ENCODE measurements around the gene FBLN2.

FBLN2 gene

DNA sequence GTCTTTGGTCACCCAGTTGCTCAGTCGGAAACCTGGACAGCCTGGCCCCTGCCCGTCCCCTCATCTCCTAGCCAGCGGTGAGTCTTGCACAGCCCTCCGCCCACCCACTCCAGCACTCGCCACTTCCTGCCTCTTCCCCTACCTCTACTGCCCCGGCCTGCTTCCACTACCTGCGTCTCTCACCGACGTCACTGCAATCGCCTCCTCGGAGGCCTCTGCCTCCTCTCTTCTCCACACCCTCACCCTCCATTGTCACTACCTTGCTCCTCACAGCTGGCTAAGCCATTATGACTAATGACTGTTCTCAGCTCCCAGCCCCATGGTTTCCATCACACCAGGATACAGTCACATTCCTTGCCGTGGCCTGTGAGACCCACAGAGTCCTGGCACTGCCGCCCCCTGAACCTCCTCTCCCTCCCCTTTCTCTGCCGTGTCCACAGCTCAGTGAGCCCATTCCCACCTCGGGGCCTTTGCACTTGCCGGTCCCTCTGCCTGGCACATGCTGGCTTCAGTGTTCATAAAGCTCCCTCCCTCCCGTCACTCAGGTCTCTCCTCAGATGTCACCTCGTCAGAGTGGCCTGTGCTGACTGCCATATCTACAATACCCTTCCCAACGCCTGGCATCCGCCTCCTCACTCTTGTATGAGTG, 104.8 kb downstream of the FBLN2 start:
- TF ChIP-seq CTCF (IDR thresholded peaks at IDR 0.05; ENCODE audit: extremely low read depth, missing control alignments), result no peak
- no peak for DNase-seq (ENCODE audit: low spot score)

GRCh38 chr3:13654330-13655060, 105.6 kb downstream of the FBLN2 start:
- no peak for DNase-seq (ENCODE audit: low spot score)
- TF ChIP-seq CTCF (IDR thresholded peaks at IDR 0.05; ENCODE audit: extremely low read depth, missing control alignments), result no peak

DNA sequence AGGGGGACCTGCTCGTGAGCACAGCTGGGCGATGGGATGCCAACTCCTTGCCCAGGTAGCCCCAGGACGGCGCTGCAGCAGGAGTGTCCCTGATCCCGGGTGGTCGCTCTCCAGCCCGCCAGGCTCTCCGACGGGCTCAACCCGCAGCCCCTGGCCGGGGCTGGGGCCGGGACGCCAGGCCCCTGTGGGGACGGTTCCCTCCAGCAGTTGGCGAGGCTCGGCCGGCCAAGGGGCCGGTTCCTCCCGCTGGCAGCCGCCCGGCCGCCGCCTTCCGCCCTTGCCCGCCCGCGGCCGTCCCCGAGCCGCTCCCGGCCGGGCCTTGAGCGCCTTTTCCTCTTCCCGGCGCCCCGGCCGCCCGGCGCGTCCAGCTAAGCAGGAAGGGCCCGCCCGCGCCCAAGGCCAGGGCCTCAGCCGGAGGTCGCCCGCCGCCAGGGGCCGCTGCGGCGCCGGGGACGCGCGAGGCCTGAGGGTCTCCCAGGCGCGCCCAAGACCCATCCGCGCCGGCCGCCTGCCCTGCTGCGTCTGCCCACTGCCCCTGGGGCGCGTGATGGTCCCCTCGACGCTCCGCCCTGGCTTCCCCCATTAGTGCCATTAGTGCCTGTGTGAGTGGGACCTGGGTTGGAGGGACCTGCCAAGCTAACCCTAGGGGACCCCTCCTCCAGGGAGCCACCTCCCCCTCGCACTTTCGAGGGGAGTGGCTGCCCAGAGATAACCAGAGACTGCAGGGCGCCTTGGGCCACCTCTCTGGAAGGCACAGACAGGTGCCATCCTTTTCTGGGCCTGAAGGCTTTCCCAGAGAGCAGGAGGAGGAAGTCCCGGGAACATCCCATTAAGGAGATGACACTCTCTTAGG, 106.4 kb downstream of the FBLN2 start:
- TF ChIP-seq CTCF (IDR thresholded peaks at IDR 0.05; ENCODE audit: extremely low read depth, missing control alignments), result peak; percentile 66
- DNase-seq (ENCODE audit: low spot score), result peak; percentile 72

DNA sequence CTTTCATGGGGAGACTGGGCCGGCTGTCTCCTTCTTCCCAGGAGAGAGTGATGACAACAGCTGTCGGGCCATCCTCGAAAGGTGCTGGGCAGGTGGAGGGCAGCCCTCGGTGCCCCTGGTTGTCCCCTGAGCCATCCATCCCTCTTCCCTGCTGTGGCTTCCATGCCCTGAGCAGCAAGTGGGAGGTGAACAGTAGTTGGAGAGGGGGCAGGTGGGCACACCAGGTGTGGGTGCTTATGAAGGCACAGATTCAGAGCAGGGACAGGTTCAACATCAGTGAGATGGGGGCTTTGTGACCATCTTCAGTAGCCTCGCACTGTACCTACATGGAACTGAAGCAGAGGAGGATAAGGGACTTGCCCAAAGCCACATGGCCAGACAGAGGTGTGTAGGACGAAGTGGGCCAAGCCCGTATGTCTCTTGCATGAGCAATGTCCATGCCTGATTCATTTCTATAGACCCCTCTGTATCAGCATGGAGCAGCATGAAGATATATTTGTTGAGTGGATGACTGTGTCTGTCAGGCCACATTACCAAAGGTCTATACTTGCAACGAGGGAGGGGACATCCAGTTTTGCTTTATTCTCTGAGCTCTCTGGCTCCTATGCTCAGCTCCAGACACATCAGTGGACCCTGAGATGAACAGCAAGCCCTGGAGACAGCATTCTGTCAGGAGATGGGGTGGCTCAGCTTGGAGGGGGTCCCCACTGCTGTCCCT, 107.8 kb downstream of the FBLN2 start:
- no peak for TF ChIP-seq CTCF (IDR thresholded peaks at IDR 0.05; ENCODE audit: extremely low read depth, missing control alignments)
- DNase-seq (ENCODE audit: low spot score), result no peak

GRCh38 chr3:13657660-13658435, 108.9 kb downstream of the FBLN2 start:
- DNase-seq (ENCODE audit: low spot score), result peak; percentile 85
- peak; percentile 77 for TF ChIP-seq CTCF (IDR thresholded peaks at IDR 0.05; ENCODE audit: extremely low read depth, missing control alignments)

GRCh38 chr3:13658681-13659080, 109.8 kb downstream of the FBLN2 start:
- DNase-seq (ENCODE audit: low spot score), result no peak

More at GRCh38 chr3:13658681-13659080, 109.8 kb downstream of the FBLN2 start:
- TF ChIP-seq CTCF (IDR thresholded peaks at IDR 0.05; ENCODE audit: extremely low read depth, missing control alignments), result no peak

Data from GM20000 (cell line).